SK-N-SH treated with all-trans-retinoic acid at 6 μM for 48 hours (cell line): Measurements from ENCODE around the gene DNAL4.

Source experiments
- ARNTL ChIP-seq: fragments of 450-650 bp; formaldehyde crosslinking; IDR thresholded peaks from 2 replicates; pipeline ENCODE4 v1.5.0; 2020; ENCODE audit warnings: low read depth, mild to moderate bottlenecking, moderate library complexity, borderline replicate concordance
- BACH2 ChIP-seq: fragments of 250-450 bp; sonication (Bioruptor Pico); IDR thresholded peaks from 2 replicates; pipeline ENCODE4 v1.9.0; 2021; ENCODE audit warnings: mild to moderate bottlenecking, borderline replicate concordance
- OSR1 ChIP-seq: fragments of 250-450 bp; sonication (Bioruptor Pico); IDR thresholded peaks from 2 replicates; pipeline ENCODE4 v1.8.0; 2022; ENCODE audit warnings: moderate library complexity, mild to moderate bottlenecking, inconsistent platforms
- PATZ1 ChIP-seq: fragments of 250-450 bp; sonication (Bioruptor Pico); IDR thresholded peaks from 2 replicates; pipeline ENCODE4 v1.8.0; 2020; ENCODE audit warnings: mild to moderate bottlenecking, moderate library complexity, borderline replicate concordance
- POU6F1 ChIP-seq: fragments of 250-450 bp; sonication (Bioruptor Pico); IDR thresholded peaks from 2 replicates; pipeline ENCODE4 v1.8.0; 2021; ENCODE audit warnings: low read depth, mild to moderate bottlenecking, moderate library complexity, borderline replicate concordance
- PPARA ChIP-seq: fragments of 250-450 bp; sonication (Bioruptor Pico); IDR thresholded peaks from 2 replicates; pipeline ENCODE4 v1.5.0; 2020; ENCODE audit warnings: mild to moderate bottlenecking, borderline replicate concordance
- RARB ChIP-seq: fragments of 250-450 bp; sonication (Bioruptor Pico); IDR thresholded peaks from 2 replicates; pipeline ENCODE4 v1.8.0; 2021; ENCODE audit warnings: mild to moderate bottlenecking, moderate library complexity
- ZC3H10 ChIP-seq: fragments of 250-450 bp; sonication (Bioruptor Pico); IDR thresholded peaks from 2 replicates; pipeline ENCODE4 v1.5.1; 2021; ENCODE audit warnings: mild to moderate bottlenecking, moderate library complexity
- ZFP3 ChIP-seq: fragments of 250-450 bp; sonication (Bioruptor Pico); IDR thresholded peaks from 2 replicates; pipeline ENCODE4 v1.5.0; 2020; ENCODE audit warnings: mild to moderate bottlenecking, moderate library complexity
- ZFP30 ChIP-seq: fragments of 450-650 bp; formaldehyde crosslinking; IDR thresholded peaks from 2 replicates; pipeline ENCODE4 v1.5.0; 2022; ENCODE audit warnings: mild to moderate bottlenecking, moderate library complexity
- TF ChIP-seq, protein P1 (sequence below): fragments of 250-450 bp; sonication (Bioruptor Pico); IDR thresholded peaks from 2 replicates; pipeline ENCODE4 v1.5.1; 2020; ENCODE audit warnings: low read depth, mild to moderate bottlenecking, moderate library complexity

- no peak for TF ChIP-seq PATZ1 (CRISPR knock-in tag)
- TF ChIP-seq BACH2 (CRISPR knock-in tag) = no peak
- TF ChIP-seq POU6F1 (CRISPR knock-in tag) = no peak
- TF ChIP-seq PPARA = no peak
- no peak for TF ChIP-seq ARNTL (CRISPR knock-in tag)
- no peak for TF ChIP-seq ZFP30
- TF ChIP-seq, protein P1, sequence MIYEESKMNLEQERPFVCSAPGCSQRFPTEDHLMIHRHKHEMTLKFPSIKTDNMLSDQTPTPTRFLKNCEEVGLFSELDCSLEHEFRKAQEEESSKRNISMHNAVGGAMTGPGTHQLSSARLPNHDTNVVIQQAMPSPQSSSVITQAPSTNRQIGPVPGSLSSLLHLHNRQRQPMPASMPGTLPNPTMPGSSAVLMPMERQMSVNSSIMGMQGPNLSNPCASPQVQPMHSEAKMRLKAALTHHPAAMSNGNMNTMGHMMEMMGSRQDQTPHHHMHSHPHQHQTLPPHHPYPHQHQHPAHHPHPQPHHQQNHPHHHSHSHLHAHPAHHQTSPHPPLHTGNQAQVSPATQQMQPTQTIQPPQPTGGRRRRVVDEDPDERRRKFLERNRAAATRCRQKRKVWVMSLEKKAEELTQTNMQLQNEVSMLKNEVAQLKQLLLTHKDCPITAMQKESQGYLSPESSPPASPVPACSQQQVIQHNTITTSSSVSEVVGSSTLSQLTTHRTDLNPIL (CRISPR knock-in tag) = no peak
- no peak for TF ChIP-seq ZFP3 (CRISPR knock-in tag)
- TF ChIP-seq ZC3H10 = no peak
- no peak for TF ChIP-seq OSR1 (CRISPR knock-in tag)
- no peak for TF ChIP-seq RARB (CRISPR knock-in tag)
These were observed 45.3 kb downstream of the DNAL4 start for GRCh38 chr22:38748487-38749136.
